GM18861 (cell line): ENCODE measurements around the gene TIPRL.
A peak's percentile ranks its signal among the peaks of the same experiment; 100 is the strongest.
"Not testable (repeated sequence)": the region's sequence is repeated elsewhere in the genome, so short reads cannot be mapped to it uniquely, and the experiment has no call there.

ENCODE experiments used
- ATAC-seq: cut with Tn5 transposase; IDR thresholded peaks from one replicate; pipeline ENCODE4 v1.9.1; 2021; ENCODE audit not compliant: unreplicated experiment

TIPRL gene

DNA sequence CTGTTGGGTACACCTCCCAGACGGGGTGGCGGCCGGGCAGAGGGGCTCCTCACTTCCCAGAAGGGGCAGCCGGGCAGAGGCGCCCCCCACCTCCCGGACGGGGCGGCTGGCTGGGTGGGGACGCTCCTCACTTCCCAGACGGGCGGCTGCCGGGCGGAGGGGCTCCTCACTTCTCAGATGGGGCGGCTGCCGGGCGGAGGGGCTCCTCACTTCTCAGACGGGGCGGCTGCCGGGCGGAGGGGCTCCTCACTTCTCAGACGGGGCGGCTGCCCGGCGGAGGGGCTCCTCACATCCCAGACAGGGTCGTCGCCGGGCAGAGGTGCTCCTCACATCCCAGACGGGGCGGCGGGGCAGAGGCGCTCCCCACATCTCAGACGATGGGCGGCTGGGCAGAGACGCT, 28.9 kb downstream of the TIPRL start:
- not testable (repeated sequence) for ATAC-seq

DNA sequence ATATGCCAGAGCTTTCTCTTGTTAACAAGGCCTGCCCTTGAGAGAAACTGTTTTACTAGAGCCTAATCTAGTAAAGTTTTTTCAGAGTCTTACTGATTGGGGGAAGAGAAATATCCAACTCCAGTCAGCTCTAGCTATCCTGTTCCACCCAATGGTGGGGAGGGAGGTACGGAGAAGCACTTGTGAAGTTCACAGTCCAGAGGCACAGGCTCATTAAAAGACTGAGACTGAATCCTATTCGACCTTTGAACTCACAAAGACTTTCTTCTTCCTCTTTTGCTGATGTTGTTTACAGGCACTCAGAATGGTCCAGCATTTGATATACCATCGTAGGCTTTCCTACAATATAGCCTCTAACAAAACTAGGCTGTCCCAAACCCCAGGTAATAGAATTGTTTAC, 31.6 kb downstream of the TIPRL start:
- ATAC-seq = no peak

DNA sequence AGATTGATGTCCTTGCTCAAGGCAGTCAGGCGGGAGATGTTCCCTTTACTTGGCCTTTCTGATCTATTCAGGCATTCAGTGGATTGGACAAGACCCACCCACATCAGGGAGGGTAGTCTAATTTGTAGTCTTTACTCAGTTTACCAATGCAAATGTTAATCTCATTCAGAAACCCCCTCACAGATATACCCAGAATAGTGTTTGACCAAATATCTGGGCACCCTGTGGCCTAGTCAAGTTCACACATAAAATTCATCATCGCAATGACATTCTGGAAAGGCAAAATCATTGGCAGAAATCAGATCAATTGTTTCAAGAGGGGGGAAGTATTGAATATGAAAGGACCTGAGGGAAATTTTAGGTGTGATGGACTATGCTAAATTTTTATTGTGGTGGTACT, 34.6 kb downstream of the TIPRL start:
- ATAC-seq = no peak

DNA sequence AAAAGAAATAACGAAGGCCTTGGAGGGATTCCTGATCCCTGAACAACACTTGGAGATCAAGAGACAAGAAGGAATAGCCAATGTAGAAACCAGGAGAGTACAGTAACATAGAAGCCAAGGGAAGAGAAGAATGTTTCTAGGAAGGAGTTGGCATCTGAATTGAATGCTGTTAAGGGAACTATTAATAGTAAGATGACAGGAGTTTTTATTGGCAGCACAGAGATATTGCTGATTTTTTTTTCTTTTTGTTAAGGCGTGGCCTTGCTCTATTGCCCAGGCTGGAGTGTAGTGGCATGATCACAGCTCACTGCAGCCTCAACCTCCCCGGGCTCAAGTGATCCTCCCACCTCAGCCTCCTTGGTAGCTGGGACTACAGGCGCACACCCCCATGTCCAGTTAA, 37.4 kb downstream of the TIPRL start:
- ATAC-seq = no peak

DNA sequence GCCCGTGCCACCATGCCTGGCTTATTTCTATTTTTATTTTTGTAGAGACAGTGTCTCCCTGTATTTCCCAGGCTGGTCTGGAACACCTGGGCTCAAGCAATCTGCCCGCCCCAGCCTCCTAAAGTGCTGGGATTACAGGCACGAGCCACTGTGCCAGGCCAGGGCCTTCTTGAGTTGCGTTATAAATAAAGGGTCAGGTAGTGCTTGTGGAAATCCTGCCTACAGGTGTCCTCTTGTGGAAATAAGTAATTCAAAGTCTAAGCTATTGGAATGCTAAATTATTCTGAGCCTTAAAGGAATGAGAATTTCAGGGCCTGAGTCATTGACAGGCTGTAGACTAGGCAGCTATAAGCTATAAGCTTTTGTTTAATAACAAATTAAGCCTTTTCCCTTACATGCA, 38.9 kb downstream of the TIPRL start:
- no peak for ATAC-seq

DNA sequence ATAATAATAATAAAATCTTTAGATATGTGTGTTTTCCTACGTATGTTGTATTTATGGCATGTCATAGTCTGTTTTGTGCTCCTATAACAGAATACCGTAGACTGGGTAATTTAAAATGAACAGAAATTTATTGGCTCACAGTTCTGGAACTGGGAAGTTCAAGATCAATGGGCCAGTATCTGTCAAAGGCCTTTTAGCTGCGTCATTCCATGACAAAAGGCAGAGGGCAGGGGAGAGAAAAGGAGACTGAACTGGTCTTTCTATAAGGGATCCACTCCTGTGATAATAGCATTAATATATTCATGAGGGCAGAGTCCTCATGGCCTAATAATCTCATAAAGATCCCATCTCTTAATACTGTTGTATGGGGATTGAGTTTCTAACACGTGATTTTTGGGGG, 39.9 kb downstream of the TIPRL start:
- ATAC-seq = no peak

DNA sequence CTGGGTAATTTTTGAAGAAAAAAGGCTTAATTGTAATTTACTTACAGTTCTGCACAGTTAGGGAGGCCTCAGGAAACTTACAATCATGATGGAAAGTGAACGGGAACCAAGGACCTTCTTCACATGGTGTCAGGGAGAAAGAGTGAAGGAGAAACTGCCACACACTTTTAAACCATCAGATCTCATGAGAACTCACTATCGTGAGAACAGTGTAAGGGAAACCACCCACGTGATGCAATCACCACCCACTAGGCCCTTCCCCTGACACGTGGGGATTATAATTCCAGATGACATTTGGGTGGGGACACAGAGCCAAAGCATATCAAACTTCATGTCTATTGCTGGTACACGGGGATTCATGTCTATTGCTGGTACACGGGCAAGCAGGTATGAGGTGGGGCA, 41.7 kb downstream of the TIPRL start:
- ATAC-seq = no peak

DNA sequence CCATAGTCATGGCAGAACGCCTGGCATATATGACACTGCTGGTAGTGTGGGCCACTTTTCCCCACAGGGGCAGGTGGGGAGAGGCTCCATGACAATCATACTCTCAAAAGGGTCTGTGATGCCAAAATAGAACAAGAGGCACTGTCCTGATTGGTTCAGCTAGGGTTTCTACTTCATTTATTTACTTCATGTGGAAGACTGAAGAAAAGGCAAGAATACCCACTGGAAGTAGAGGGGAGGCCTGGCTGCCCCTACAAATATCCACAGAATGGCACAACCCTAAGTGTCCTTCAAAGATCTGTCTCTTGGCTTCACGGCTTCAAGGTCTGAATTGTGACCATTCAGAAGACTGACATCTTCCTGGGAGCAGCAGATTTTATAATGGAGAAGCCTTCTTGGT, 42.5 kb downstream of the TIPRL start:
- no peak for ATAC-seq

DNA sequence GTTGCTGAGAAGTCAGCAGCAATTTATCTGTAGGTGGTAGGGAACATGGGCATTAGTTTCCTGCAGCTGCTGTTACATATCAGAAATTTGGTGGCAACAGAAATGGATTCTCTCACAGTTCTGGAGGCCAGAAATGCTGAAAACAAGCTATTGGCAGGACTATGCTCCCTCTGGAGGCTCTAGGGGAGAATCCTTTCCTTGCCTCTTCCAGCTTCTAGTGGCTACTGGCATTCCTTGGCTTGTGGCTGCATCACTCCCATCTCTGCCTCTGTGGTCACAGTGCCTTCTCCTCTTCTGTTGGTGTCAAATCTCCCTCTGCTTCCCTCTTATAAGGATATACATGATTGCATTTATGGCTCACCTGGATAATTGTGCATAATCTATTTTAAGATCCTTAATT, 44.5 kb downstream of the TIPRL start:
- ATAC-seq = no peak

DNA sequence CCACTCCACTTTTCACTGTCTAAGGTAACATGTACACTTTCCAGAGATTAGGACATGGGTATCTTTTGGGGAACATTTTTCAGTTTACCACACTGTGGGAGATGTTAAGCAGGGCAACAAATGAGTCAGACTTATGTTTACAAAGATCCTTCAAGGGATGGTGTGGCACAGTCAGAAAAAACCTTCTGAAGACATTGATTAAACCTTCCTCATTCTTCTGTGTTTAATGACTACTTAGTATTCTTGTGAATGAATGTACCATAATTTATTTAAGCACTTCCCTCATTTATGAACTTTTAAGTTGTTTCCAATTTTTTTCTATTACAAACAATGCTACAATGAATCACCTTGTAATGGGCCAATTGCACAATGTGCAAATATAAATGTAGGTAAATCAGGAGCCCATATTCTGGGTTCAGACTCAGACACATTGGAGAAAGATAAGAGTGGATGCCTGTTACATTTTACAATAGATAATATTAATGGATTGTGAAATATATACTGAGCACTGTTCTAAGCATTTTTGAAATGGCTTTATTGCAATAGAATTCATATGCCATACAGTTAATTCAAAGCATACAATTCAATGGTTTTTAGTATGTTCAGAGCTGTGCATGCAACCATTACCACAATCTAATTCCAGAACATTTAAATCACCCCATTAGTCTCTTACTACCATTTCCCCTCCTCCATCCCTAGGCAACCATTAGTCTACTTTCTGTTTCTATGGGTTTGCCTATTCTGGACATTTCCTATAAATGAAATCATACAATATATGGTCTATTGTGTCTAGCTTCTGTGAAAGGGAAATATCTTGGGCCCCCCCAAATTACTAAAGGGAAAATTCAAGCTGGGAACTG, 45.1 kb downstream of the TIPRL start:
- ATAC-seq = no peak

DNA sequence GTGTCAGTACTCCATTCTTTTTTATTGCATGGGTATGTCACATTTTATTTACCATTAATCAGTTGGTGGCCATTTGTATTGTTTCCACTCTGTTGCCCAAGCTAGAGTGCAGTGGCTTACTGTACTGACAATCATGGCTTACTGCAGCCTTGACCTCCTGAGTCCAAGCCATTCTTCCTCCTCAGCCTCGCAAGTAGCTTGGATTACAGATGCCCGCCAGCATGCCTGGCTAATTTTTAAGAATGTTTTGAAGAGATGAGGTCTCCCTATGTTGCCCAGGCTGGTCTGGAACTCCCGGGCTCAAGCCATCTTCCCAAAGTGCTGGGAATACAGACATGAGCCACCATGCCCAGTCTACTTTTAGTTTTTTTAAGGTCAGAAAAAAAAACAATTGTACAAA, 46.2 kb downstream of the TIPRL start:
- ATAC-seq = no peak

DNA sequence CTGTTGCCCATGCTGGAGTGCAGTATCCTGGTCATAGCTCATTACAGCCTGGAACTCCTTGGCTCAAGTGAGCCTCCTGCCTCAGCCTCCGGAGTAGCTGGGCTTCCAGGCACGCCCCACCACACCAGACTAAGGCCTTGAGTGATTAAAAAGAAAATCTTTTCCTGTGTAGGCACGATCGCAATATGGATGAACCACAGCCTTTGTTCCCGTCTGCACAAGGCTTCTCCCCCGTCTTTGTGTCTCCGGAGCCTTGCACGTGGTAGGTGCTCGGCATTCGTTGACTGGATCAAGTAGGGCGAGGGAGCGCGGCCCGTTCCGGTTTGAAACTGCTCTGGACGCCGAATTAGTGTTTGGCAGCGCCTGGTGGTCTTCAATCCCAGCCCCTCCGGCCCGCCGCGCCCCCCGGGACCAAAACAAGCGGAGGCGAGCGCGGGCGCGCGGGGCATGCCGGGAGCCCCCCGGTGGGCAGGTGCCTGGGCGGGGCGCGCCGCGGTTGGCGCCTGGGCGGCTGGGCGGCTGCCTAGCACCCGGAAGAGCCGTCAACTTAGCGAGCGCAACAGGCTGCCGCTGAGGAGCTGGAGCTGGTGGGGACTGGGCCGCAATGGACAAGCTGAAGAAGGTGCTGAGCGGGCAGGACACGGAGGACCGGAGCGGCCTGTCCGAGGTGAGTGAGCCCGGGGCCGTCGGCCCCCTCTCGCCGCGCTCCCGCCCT, 46.9 kb downstream of the TIPRL start, which contains the start of gene SFT2D2:
SFT2D2 (plus strand) TSS at position 529 of the 715 bp plus-strand sequence; CDS start at position 605, 76 bp downstream.
- ATAC-seq = peak; percentile 73

DNA sequence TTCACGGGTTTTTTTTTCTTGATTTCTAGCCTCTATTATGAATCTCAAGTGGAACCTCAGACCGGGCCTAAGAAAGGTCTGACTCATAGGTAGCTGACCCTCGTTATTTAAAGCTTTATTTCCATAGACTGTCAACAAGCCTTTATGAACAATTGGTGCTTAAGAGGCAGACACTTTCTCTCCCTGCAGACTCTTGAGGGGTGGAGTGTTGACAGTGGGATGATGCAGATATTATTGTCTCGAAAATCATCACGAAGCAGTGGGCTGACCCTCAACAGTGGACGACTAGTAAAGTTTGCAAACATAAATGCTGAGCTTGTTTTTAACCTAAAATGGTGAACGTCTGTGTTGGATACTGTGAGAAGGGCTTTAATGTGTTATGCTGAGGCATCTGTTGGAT, 48.9 kb downstream of the TIPRL start:
- ATAC-seq = no peak

DNA sequence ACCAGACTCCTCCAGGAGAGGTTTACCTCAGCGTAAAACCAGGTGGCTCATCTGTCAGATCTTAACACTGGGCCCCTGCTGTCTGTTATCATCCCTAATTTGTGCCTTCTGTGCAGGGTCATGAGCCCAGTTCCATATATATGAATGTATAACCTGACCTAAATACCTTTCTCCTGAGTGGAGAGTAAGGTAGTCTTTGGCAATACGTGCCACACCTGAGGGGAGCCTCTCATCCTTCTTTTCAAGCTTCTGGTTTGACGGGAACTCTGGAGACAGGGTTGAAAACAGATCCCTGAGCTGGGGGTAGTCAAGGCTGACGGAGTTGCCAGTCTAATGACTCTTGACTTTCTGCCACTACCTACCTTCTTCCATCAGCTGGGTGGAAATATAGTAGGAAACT, 51.1 kb downstream of the TIPRL start:
- no peak for ATAC-seq

DNA sequence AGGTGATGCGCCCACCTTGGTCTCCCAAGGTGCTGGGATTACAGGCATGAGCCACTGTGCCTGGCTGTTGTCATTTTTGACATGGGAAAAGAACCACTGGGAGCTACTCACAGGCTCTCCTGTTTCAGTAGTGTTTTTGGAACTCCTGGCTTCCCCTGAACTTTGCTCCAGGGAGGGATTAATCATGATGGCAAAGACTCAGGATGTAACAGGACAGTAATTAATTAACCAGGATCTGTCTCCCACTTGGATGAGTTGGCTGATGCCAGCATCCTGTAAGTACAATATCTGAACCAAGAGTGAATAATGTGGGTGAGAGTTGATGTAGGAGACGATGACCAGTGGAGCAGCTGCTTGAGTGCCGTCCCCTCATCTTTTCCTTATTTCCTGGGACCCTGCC, 51.9 kb downstream of the TIPRL start:
- no peak for ATAC-seq

DNA sequence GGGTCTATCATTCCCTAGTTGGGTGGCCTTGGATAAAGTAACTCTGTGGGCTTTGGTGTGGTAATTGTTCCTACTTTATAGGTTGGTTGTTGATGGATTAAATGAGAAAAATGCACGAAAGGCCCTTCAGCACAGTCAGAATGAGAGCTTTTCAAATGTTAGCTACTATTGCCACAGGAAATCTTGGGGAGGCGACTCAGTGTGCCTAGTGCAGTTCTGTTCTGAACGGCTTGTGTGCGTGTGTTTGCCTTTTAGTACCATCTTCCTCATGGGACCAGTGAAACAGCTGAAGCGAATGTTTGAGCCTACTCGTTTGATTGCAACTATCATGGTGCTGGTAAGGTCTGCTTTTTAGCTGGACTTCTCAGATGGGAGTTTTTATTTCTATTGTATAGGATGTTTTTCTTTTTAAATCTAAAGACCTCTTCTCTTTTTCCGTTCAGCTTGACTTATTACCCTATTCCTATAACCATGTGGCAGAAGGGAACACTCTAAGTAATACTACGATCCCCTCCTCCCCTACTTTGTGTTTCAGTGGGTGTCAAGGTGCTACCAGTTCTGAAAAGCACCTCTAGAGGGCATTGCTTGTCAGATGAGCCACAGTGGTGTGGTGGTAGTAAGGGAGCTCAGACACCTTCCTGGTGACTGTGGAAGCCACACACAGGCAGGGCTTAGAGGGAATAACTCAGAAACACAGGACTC, 56.2 kb downstream of the TIPRL start:
- peak; percentile 73 for ATAC-seq

DNA sequence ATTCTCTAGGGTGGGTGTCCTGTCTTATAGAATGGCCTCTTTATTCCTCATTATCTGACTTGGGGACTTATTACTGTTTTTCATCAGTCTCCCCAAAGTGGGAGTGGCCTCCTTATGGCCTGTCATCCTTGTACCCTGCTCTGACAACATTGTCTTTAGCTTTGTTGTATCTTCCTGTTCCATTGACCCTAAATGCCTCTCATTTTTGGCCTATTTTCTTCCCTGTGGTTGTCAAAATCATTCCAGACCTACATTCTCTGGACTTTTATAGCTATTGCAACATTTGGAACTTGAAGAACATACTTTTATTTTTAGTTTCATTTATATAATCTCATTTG, 56.8 kb downstream of the TIPRL start:
- no peak for ATAC-seq

DNA sequence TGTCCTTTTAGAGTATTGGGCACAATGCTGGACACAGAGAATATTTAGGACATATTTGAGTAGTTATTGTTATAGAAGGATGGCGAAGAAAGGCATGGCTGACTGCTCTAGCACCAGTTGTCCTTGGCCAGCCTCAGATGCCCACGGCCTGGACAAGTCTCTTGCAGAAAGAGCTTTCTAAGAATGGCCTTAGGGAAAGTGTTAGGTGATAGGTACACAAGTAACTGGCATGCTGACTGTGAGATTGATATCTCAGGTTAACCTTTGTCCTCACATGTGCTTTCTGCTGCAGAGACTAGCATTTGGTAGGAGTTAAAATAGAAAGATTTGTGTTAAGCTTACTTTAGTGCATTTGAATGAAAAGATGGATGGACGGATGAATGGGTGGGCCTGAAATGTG, 57.2 kb downstream of the TIPRL start:
- no peak for ATAC-seq

DNA sequence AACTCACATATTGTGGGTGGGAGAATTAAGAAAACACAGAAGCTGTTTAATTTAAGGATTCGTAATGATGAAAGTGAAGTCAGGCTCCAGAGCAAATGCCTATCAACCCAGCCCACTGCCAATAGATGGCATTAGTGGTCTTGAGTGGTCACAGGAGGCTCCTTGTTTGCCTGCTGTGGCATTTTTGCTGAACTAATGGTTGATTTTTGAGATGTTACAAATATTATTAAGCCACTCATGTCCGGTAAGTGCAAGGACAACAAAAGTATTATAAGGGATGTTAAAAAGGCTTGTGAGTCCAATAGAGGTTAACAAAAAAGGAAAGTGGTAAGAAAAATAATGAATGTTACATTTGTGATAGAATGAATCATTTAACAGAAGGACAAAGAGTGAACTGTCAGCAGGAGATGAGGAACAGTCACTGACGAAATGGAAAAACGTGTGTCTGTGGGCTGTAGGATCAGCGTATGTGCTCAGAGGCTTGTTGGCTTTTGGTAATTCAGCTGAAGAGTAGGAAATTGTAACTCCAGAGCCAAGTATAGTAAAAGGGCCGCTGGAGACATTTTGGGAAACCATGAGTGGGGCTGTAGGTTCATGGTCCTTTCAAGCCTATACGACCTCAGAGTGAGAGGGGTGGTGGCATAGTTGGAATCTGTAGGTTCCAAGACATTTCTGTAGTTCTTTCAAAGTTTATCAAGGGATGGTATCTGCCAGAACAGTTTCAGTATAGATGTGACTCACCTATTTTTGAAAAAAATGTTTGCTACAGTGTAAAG, 58.3 kb downstream of the TIPRL start:
- no peak for ATAC-seq

DNA sequence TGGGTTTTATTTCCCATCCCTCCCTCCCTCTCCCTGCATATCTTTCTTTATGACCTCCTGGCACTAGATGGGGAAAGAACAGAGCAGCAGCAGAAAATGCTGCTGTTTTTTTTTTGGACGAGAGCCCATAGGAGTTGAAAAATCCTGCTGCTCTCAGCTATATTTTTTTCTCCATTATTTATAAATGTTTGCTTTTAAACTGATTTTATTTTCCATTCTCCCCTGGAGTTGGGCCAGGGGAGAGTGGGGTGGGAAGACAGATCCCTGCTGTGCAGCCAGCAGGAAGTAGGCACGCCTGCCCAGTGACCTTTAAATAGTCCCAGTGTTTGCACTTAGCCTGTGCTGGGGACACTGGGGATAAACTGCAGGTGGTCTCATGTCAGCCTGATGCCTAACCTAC, 64.4 kb downstream of the TIPRL start:
- no peak for ATAC-seq

DNA sequence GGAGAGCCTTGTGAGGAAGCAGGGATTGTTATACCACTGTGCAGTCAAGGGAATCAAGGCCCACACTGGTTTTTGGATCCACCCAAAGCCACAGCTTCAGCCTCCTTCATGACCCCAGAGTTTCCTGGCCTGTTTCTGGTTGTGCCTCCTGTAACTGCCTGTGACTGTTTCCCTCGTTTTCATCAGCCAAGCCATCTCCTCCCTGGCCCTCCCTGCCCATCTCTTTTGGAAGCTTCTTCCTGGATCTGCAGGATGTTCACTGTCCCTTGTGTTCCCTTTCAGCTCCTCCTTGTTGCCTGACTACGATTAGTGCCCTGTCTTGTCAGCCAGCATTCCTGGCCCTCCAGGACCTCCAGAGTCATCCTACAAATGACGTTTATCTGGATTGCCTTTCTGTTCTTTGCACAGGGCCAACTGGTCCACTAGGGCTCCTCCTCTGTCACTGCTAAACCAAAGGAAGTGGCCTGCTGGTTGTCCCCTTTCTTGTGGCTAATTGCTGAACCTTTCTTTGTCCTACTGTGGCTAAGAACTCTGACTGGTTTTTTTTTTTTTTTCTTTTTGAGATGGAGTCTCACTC, 65.0 kb downstream of the TIPRL start:
- no peak for ATAC-seq
